H1 (cell line): ENCODE measurements around the gene PRSS38.

Experiments used
- EGR1 ChIP-seq: IDR thresholded peaks from 2 replicates; pipeline ENCODE4 v1.6.1; 2011; ENCODE audit warnings: low read depth, low read length, borderline replicate concordance
- JUND ChIP-seq: IDR thresholded peaks from 2 replicates; pipeline ENCODE4 v1.6.1; 2011; ENCODE audit warnings: mild to moderate bottlenecking, improper control_type of control experiment, low read length
- KDM1A ChIP-seq: fragments of 200-600, 300-600 bp; sonication (generic); IDR thresholded peaks from 2 replicates; pipeline ENCODE4 v1.7.1; 2016; ENCODE audit warnings: mild to moderate bottlenecking, low read length, borderline replicate concordance
- KDM5A ChIP-seq: fragments of 200-600 bp; IDR thresholded peaks from 2 replicates; pipeline ENCODE4 v1.7.1; 2012; ENCODE audit warnings: mild to moderate bottlenecking, low read length, inconsistent platforms, mixed read lengths
- RAD21 ChIP-seq, 2 experiments: IDR thresholded peaks in 1 of 2; conservative IDR thresholded peaks in 1 of 2; 2 replicates each; pipeline ENCODE4 v1.6.1; 2011; ENCODE audit warnings: low read depth in 2 of 2, low read length in 2 of 2, improper control_type of control experiment in 1 of 2, inconsistent platforms in 1 of 2, mild to moderate bottlenecking in 1 of 2, moderate library complexity in 1 of 2
- TF ChIP-seq, protein P1 (sequence below), 3 experiments: IDR thresholded peaks; 1 replicate in 2 of 3; 2 replicates in 1 of 3; pipeline versions ENCODE4 v1.5.1 to v1.6.1; 2011; ENCODE audit warnings: low read length in 3 of 3, mild to moderate bottlenecking in 3 of 3, inconsistent platforms in 2 of 3, low read depth in 1 of 3, moderate library complexity in 1 of 3; ENCODE audit not compliant: insufficient read depth in 1 of 3; ENCODE audit errors: control extremely low read depth in 1 of 3

DNA sequence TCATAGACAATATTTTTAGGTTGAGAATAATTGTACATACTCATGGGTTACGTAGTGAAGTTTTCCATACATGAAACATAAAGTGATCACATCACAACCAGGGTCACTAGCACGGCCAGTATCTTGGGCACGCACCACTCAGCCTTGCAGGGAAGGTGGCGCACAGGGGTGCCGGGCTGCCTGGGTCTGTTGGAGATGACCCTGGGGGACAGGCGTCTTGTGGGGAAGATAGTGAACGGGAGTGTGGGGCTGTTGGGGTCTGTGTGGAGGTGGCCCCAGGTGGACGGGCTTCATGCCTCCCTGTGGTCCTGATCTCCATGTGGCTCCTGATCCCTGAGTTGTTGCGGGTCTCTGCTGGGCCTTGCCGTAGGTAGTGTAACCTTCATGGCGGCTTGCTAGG lies 38.3 kb upstream of the PRSS38 start:
- no peak for TF ChIP-seq RAD21 (IDR thresholded peaks at IDR 0.05 in 1 of 2, conservative IDR thresholded peaks at IDR 0.05 in 1 of 2; ENCODE audit: low read depth in 2 of 2, low read length in 2 of 2)
- no peak for TF ChIP-seq EGR1
- TF ChIP-seq, protein P1, sequence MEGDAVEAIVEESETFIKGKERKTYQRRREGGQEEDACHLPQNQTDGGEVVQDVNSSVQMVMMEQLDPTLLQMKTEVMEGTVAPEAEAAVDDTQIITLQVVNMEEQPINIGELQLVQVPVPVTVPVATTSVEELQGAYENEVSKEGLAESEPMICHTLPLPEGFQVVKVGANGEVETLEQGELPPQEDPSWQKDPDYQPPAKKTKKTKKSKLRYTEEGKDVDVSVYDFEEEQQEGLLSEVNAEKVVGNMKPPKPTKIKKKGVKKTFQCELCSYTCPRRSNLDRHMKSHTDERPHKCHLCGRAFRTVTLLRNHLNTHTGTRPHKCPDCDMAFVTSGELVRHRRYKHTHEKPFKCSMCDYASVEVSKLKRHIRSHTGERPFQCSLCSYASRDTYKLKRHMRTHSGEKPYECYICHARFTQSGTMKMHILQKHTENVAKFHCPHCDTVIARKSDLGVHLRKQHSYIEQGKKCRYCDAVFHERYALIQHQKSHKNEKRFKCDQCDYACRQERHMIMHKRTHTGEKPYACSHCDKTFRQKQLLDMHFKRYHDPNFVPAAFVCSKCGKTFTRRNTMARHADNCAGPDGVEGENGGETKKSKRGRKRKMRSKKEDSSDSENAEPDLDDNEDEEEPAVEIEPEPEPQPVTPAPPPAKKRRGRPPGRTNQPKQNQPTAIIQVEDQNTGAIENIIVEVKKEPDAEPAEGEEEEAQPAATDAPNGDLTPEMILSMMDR (IDR thresholded peaks at IDR 0.05; ENCODE audit: control extremely low read depth in 1 of 3, insufficient read depth in 1 of 3, low read depth in 1 of 3, low read length in 3 of 3), result no peak
- TF ChIP-seq KDM1A, result no peak
- TF ChIP-seq JUND, result no peak
- TF ChIP-seq KDM5A, result no peak
